Measurements from ENCODE around the gene GPRC5B.

DNA sequence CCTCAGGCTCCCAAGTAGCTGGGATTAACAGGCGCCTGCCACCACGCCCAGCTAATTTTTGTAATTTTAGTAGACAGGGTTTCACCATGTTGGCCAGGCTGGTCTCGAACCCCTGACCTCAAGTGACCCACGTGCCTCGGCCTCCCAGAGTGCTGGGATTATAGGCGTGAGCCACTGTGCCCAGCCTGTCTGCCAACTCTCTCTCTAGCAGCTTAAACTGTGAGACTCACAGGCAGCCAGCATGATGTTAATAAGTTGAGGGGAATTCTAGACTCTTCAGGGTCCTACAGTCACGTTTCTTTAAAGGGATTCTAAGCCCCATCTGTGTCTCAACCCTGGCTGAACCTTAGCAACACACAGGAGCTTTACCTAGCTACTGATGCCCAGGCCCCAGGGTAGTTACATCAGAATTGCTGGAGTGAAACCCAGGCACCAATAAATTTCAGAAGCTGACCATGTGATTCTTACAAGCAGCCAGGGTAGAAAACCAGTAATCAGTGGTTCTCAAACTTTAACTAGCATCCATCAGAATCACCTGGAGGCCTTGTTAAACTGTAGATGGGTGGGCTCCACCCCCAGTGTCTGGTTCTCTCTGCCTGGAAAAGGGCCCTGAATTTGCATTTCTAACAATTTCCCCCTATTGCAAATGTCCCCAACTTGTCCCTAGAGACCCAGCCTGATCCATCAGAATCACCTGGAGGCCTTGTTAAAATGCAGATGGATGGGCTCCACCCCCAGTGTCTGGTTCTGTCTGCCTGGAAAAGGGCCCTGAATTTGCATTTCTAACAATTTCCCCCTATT is 30.7 kb downstream of the GPRC5B start:
- TF ChIP-seq, protein P1, sequence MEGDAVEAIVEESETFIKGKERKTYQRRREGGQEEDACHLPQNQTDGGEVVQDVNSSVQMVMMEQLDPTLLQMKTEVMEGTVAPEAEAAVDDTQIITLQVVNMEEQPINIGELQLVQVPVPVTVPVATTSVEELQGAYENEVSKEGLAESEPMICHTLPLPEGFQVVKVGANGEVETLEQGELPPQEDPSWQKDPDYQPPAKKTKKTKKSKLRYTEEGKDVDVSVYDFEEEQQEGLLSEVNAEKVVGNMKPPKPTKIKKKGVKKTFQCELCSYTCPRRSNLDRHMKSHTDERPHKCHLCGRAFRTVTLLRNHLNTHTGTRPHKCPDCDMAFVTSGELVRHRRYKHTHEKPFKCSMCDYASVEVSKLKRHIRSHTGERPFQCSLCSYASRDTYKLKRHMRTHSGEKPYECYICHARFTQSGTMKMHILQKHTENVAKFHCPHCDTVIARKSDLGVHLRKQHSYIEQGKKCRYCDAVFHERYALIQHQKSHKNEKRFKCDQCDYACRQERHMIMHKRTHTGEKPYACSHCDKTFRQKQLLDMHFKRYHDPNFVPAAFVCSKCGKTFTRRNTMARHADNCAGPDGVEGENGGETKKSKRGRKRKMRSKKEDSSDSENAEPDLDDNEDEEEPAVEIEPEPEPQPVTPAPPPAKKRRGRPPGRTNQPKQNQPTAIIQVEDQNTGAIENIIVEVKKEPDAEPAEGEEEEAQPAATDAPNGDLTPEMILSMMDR (IDR thresholded peaks at IDR 0.05): no peak
- TF ChIP-seq POLR2A (IDR thresholded peaks at IDR 0.05): no peak
